ENCODE data around the gene DTYMK. TPM values are rescaled to one million over a fixed set of nuclear protein-coding genes. Genes with fewer than 3 reads are reported as not detected.

The DTYMK gene
- total RNA-seq, 1 experiment from 2014 or later = 66.3 TPM

GRCh38 chr2:241721852-241722251, 35.2 kb upstream of the DTYMK start:
- DNase-seq (ENCODE audit: unreplicated experiment) = no peak
- no peaks in the 10 kb centered on the region for H3K9me3 Mint-ChIP-seq (ENCODE audit: unreplicated experiment)
- no peaks in the 10 kb centered on the region for H3K4me1 Mint-ChIP-seq (ENCODE audit: insufficient read depth, unreplicated experiment)
- no TSS peak for BruUV-seq (replicated peaks)
- peaks cover 74% of the 10 kb centered on the region for H3K36me3 Mint-ChIP-seq (ENCODE audit: insufficient read depth, unreplicated experiment)
- no peaks in the 10 kb centered on the region for H3K27me3 Mint-ChIP-seq (ENCODE audit: insufficient read depth, unreplicated experiment)
- POLR2A ChIA-PET = no interaction called here
- no peak overlapping the region for H3K4me3 Mint-ChIP-seq (ENCODE audit: unreplicated experiment)
- CTCF ChIA-PET = interaction anchor here (1.1 kb wide), 1 partner anchor 20 kb away, joined by 3 read pairs; the partner anchor contains the start of gene ING5
- H3K27ac Mint-ChIP-seq (ENCODE audit: low read depth, unreplicated experiment) = no peak overlapping the region
- TF ChIP-seq CTCF (IDR thresholded peaks at IDR 0.05; ENCODE audit: unreplicated experiment) = no peak
- intact Hi-C loops (cut with micrococcal nuclease) = no loop called here

- BruUV-seq (replicated peaks) = no TSS peak
- DNase-seq (ENCODE audit: unreplicated experiment) = no peak
- no peak for TF ChIP-seq CTCF (IDR thresholded peaks at IDR 0.05; ENCODE audit: unreplicated experiment)
- H3K36me3 Mint-ChIP-seq (ENCODE audit: insufficient read depth, unreplicated experiment) = peaks cover 81% of the 10 kb centered on the region
- no peak overlapping the region for H3K27ac Mint-ChIP-seq (ENCODE audit: low read depth, unreplicated experiment)
- no peak overlapping the region for H3K4me3 Mint-ChIP-seq (ENCODE audit: unreplicated experiment)
- no peaks in the 10 kb centered on the region for H3K4me1 Mint-ChIP-seq (ENCODE audit: insufficient read depth, unreplicated experiment)
- no peaks in the 10 kb centered on the region for H3K9me3 Mint-ChIP-seq (ENCODE audit: unreplicated experiment)
- no peaks in the 10 kb centered on the region for H3K27me3 Mint-ChIP-seq (ENCODE audit: insufficient read depth, unreplicated experiment)
- CTCF ChIA-PET = no interaction called here
- POLR2A ChIA-PET = no interaction called here
- intact Hi-C loops (cut with micrococcal nuclease) = no loop called here
Observed at GRCh38 chr2:241720560-241720959, 33.9 kb upstream of the DTYMK start.

- CTCF ChIA-PET = no interaction called here
- POLR2A ChIA-PET = interaction anchor here (0.8 kb wide), 1 partner anchor 15 kb away, joined by 4 read pairs; the partner anchor contains the start of gene D2HGDH
- H3K9me3 Mint-ChIP-seq (ENCODE audit: unreplicated experiment) = no peaks in the 10 kb centered on the region
- intact Hi-C loops (cut with micrococcal nuclease) = no loop called here
- no peak for DNase-seq (ENCODE audit: unreplicated experiment)
- no peak overlapping the region for H3K4me3 Mint-ChIP-seq (ENCODE audit: unreplicated experiment)
- peaks cover 79% of the 10 kb centered on the region for H3K36me3 Mint-ChIP-seq (ENCODE audit: insufficient read depth, unreplicated experiment)
- no peak overlapping the region for H3K27ac Mint-ChIP-seq (ENCODE audit: low read depth, unreplicated experiment)
- no peak for TF ChIP-seq CTCF (IDR thresholded peaks at IDR 0.05; ENCODE audit: unreplicated experiment)
- no TSS peak for BruUV-seq (replicated peaks)
- H3K4me1 Mint-ChIP-seq (ENCODE audit: insufficient read depth, unreplicated experiment) = no peaks in the 10 kb centered on the region
- no peaks in the 10 kb centered on the region for H3K27me3 Mint-ChIP-seq (ENCODE audit: insufficient read depth, unreplicated experiment)
Observed at GRCh38 chr2:241720099-241720498, 33.5 kb upstream of the DTYMK start.

- Mint-ChIP-seq H3K9me3 (ENCODE audit: unreplicated experiment) (no peaks in the 10 kb centered on the region), H3K4me3 (ENCODE audit: unreplicated experiment) (no peak overlapping the region), H3K4me1 (ENCODE audit: insufficient read depth, unreplicated experiment) (no peaks in the 10 kb centered on the region), H3K36me3 (ENCODE audit: insufficient read depth, unreplicated experiment) (peaks cover 79% of the 10 kb centered on the region), H3K27me3 (ENCODE audit: insufficient read depth, unreplicated experiment) (no peaks in the 10 kb centered on the region), H3K27ac (ENCODE audit: low read depth, unreplicated experiment) (no peak overlapping the region)
- intact Hi-C loops (cut with micrococcal nuclease) = no loop called here
- DNase-seq (ENCODE audit: unreplicated experiment) = no peak
- TF ChIP-seq CTCF (IDR thresholded peaks at IDR 0.05; ENCODE audit: unreplicated experiment) = no peak
- POLR2A ChIA-PET = no interaction called here
- no TSS peak for BruUV-seq (replicated peaks)
- CTCF ChIA-PET = interaction anchor here (0.8 to 1.0 kb wide), 2 partner anchors 12 to 75 kb away, joined by 3 read pairs; no protein-coding TSS in a partner anchor
Observed at GRCh38 chr2:241719093-241719492, 32.5 kb upstream of the DTYMK start.
